Spleen (tissue), 11 donors: ENCODE measurements around the gene STAT3. TPM values are rescaled to one million over a fixed set of nuclear protein-coding genes. Genes with fewer than 3 reads are reported as not detected.

Experiments used
- DNase-seq: peaks from one replicate; pipeline ENCODE4 v3.0.0-alpha.2; 2020
- H3K27ac ChIP-seq, 8 donors: fragments of 200-600 bp; sonication (generic) in 7 of 8; 1 replicate in 4 of 8; 2 replicates in 4 of 8; pipeline versions ENCODE4 v1.5.0 to v1.8.0; 2016 to 2021; ENCODE audit warnings: inconsistent platforms in 4 of 8, mild to moderate bottlenecking in 4 of 8, moderate library complexity in 1 of 8
- H3K27me3 ChIP-seq, 7 donors: fragments of 200-600 bp; sonication (generic) in 6 of 7; replicated peaks in 1 of 7; 1 replicate in 4 of 7; 2 replicates in 3 of 7; pipeline versions ENCODE4 v1.5.0 to v1.8.0; 2016 to 2021; ENCODE audit warnings: inconsistent platforms in 3 of 7, mild to moderate bottlenecking in 1 of 7
- H3K36me3 ChIP-seq, 6 donors: fragments of 200-600 bp; sonication (generic) in 5 of 6; 1 replicate in 4 of 6; 2 replicates in 2 of 6; pipeline versions ENCODE4 v1.5.0 to v1.8.0; 2016 to 2021; ENCODE audit warnings: inconsistent platforms in 2 of 6
- H3K4me1 ChIP-seq, 6 donors: fragments of 200-600 bp; sonication (generic) in 5 of 6; 1 replicate in 3 of 6; 2 replicates in 3 of 6; pipeline versions ENCODE4 v1.5.0 to v1.8.0; 2016 to 2021; ENCODE audit warnings: inconsistent platforms in 3 of 6
- H3K4me3 ChIP-seq, 8 donors: fragments of 200-600 bp; sonication (generic) in 7 of 8; 1 replicate in 4 of 8; 2 replicates in 4 of 8; pipeline versions ENCODE4 v1.5.0 to v1.8.0; 2016 to 2021; ENCODE audit warnings: inconsistent platforms in 4 of 8, mild to moderate bottlenecking in 4 of 8, moderate library complexity in 2 of 8
- H3K9me3 ChIP-seq, 8 donors: fragments of 200-600 bp; sonication (generic) in 7 of 8; 1 replicate in 4 of 8; 2 replicates in 4 of 8; pipeline versions ENCODE4 v1.5.0 to v1.8.0; 2016 to 2021; ENCODE audit warnings: inconsistent platforms in 4 of 8
- CTCF ChIP-seq, 11 experiments: fragments of 200-600 bp in 7 of 11; fragments of 450-650 bp in 4 of 11; sonication (generic) in 4 of 11; IDR thresholded peaks in 8 of 11; conservative IDR thresholded peaks in 3 of 11; 1 replicate in 7 of 11; 2 replicates in 4 of 11; pipeline versions ENCODE4 v1.4.0 to v1.8.0; 2016 to 2021; ENCODE audit warnings: antibody characterized with exemption in 11 of 11, inconsistent platforms in 4 of 11, mild to moderate bottlenecking in 1 of 11
- POLR2A ChIP-seq, 3 donors: fragments of 450-650 bp; IDR thresholded peaks; one replicate each; pipeline ENCODE4 v1.5.1; 2017; ENCODE audit warnings: antibody characterized with exemption in 3 of 3, mild to moderate bottlenecking in 1 of 3
- POLR2AphosphoS5 ChIP-seq, 3 donors: sonication (generic); formaldehyde crosslinking; IDR thresholded peaks; one replicate each; pipeline ENCODE4 v1.5.1; 2017; ENCODE audit warnings: antibody characterized with exemption in 3 of 3
- WGBS, 5 donors: extraction: QIAGEN DNeasy Blood & Tissue Kit in 3 of 5; methylation state at CpG; one replicate each; pipeline versions ENCODE4 v1.1.5 to v1.1.7; 2013 to 2018; 5-methylcytosine and 5-hydroxymethylcytosine counted together
- intact Hi-C: fragments of 100-400 bp; cut with DNase I; formaldehyde crosslinking; loops from one replicate; pipeline ENCODE4 v1.15.0; 2023; ENCODE audit warnings: low total_unique reads
- polyA plus RNA-seq, 3 donors: library from polyadenylated mRNA; stranded (reverse); fragments of 200-250 nt; gene quantifications; one replicate each; pipeline ENCODE4 v1.2.1, GENCODE V29; 2013
- total RNA-seq, 7 donors: library from RNA; depleted of rRNA in 3 of 7; stranded (reverse); fragments of >200 nt in 3 of 7; fragmentation: NEBNext Ultra II Directional in 4 of 7; extraction: Animal tissue kit (Norgen Biotek cat#: 25700) in 4 of 7; gene quantifications; one replicate each; pipeline versions ENCODE4 v1.1.0 to v1.2.1, GENCODE V29; 2016 to 2021
- donor health status: healthy with polysubstance abuse.
- donor health status: DM: no; HTN: no; CAD: no; lungs with moderate emphysema.
- donor health status: DM: no; HTN: no; CAD: no.
- donor health status: Bipolar disorder and iron deficiency.
- donor health status: healthy.
- donor health status: DM: no; HTN: no; CAD: no.
- donor health status: DM: yes; HTN: yes; CAD: no.

Gene STAT3
- total and polyA plus RNA-seq, 10 donors, result 18.3 to 326 (median 241) TPM

DNA sequence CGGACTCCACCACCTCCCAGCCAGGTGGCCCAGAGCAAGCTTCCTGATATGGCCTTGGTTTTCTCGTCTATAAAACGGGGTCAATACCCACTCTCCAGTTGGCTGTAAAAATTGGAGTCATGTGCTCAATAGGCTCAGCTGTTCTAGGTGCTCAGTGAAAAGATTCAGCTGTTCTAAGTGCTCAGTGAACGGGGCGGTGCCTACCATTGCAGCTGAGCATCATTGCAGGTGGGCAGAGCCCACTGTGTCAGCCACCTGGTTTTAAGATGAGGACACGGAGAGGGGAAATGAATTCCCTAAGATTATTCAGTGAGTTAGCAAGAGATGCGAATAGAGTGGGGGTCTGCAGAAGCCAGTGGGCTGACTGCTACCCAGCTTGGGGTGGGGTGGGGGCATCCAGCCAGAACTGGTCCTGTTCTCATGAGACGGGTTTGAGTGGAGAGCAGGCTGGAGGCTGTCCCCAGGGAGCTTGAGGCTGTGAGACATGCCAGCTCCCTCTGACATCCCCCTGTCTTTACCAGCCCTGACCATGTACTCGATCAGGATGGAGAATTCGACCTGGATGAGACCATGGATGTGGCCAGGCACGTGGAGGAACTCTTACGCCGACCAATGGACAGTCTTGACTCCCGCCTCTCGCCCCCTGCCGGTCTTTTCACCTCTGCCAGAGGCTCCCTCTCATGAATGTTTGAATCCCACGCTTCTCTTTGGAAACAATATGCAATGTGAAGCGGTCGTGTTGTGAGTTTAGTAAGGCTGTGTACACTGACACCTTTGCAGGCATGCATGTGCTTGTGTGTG is 78.1 kb downstream of the STAT3 start:
- 81 to 88% (median 84%) methylated on average over 19 of the region's 19 CpGs for WGBS, 5 donors
- intact Hi-C loops, result no loop called here
- DNase-seq, result no peak
- Histone ChIP-seq H3K27me3 (no peaks in the 10 kb centered on the region), H3K4me1 (peaks cover 37 to 52% (median 43%) of the 10 kb centered on the region in 6 donors), H3K36me3 (peaks cover 0 to 99% (median 63%) of the 10 kb centered on the region in 6 donors), H3K4me3 (no peak overlapping the region), H3K9me3 (no peaks in the 10 kb centered on the region), H3K27ac (peak overlapping the region in 3 of 8 donors; percentile 69 to 83 (median 83))
- TF ChIP-seq POLR2AphosphoS5 (IDR thresholded peaks at IDR 0.05) (peak in 2 of 3 donors; percentile 14 to 46), POLR2A (IDR thresholded peaks at IDR 0.05) (no peak), CTCF (IDR thresholded peaks at IDR 0.05 in 8 of 11, conservative IDR thresholded peaks at IDR 0.05 in 3 of 11) (no peak)

DNA sequence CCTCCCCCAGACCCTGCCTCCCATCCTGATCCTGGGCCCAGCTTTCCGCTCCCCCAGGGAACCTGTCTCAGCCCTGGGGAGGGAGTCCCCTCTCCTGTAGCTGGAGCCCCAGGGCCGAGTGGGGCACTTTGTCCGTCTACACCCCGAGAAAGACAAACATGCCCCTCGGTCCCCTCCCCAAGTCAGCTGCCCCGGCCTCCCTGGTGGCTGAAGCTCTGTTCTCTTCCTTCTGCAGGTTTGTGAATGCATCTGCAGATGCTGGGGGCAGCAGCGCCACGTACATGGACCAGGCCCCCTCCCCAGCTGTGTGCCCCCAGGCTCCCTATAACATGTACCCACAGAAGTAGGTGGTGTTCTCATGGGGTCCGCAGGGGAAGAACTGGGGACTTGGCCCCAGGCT is 79.1 kb downstream of the STAT3 start:
- TF ChIP-seq POLR2AphosphoS5 (IDR thresholded peaks at IDR 0.05) (peak in 1 of 3 donors; percentile 44), CTCF (IDR thresholded peaks at IDR 0.05 in 8 of 11, conservative IDR thresholded peaks at IDR 0.05 in 3 of 11) (no peak)
- no peak for DNase-seq
- H3K9me3 ChIP-seq, result no peaks in the 10 kb centered on the region
- WGBS, 5 donors, result 89 to 97% (median 95%) methylated on average over 9 of the region's 9 CpGs
- intact Hi-C loops, result no loop called here
- H3K27me3 ChIP-seq, result no peaks in the 10 kb centered on the region
- H3K27ac ChIP-seq, result peak overlapping the region in 1 of 8 donors; percentile 36
- peaks cover 27 to 42% (median 32%) of the 10 kb centered on the region in 6 donors for H3K4me1 ChIP-seq
- peaks cover 0 to 99% (median 68%) of the 10 kb centered on the region in 6 donors for H3K36me3 ChIP-seq
- no peak overlapping the region for H3K4me3 ChIP-seq

DNA sequence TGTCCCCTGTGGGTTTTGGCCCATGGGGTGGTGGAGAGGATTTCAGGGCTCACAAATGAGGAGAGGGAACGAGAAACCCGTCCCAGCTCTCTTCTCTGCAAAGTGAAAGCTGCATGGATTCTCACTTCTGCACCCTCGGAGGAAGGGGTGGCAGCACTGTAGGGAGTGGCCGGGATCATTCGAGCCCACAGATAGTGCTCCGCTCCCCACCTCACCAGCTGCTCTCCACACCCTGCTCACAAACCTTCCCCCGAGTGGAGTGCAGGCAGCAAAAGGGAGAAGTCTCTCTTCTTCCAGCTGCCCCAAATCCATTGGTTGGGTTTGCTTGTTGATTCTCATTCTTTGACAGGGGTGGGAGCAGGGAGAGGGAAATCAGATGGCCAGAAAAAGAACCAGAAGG is 79.8 kb downstream of the STAT3 start:
- no peak for TF ChIP-seq CTCF (IDR thresholded peaks at IDR 0.05 in 8 of 11, conservative IDR thresholded peaks at IDR 0.05 in 3 of 11)
- no peak for TF ChIP-seq POLR2AphosphoS5 (IDR thresholded peaks at IDR 0.05)
- TF ChIP-seq POLR2A (IDR thresholded peaks at IDR 0.05), result no peak
- no peak for DNase-seq
- H3K27ac ChIP-seq, result peak overlapping the region in 1 of 8 donors; percentile 36

DNA sequence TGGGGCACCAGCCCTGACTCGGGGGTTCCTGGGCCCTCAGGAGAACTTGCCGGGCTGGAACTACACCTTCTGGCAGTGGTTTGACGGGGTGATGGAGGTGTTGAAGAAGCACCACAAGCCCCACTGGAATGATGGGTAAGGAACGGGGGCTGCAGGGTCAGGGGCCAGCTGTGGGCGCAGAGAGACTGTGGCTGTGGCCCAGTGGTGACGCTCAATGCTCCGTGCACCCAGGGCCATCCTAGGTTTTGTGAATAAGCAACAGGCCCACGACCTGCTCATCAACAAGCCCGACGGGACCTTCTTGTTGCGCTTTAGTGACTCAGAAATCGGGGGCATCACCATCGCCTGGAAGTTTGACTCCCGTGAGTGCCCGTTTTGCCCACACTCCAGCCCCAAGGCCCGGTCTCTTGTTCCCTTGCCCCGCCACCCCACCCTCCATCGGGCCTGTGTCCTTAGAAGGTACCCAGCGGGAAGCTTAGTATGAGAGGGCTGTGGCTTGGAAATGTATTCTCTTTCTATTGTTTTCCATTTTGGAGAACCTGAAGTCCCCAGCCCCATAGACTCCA is 80.8 kb downstream of the STAT3 start:
- H3K27ac ChIP-seq, result no peak overlapping the region
- H3K4me1 ChIP-seq, result peaks cover 11 to 25% (median 16%) of the 10 kb centered on the region in 6 donors
- H3K9me3 ChIP-seq, result no peaks in the 10 kb centered on the region
- 87 to 97% (median 93%) methylated on average over 18 to 19 of the region's 19 CpGs for WGBS, 5 donors
- H3K27me3 ChIP-seq, result no peaks in the 10 kb centered on the region
- TF ChIP-seq POLR2A (IDR thresholded peaks at IDR 0.05), result no peak
- peak in 2 of 3 donors; percentile 13 to 54 for TF ChIP-seq POLR2AphosphoS5 (IDR thresholded peaks at IDR 0.05)
- no peak for TF ChIP-seq CTCF (IDR thresholded peaks at IDR 0.05 in 8 of 11, conservative IDR thresholded peaks at IDR 0.05 in 3 of 11)
- no peak overlapping the region for H3K4me3 ChIP-seq
- no peak for DNase-seq
- intact Hi-C loops, result no loop called here
- peaks cover 0 to 99% (median 73%) of the 10 kb centered on the region in 6 donors for H3K36me3 ChIP-seq

More for the DNA sequence above, 79.8 kb downstream of the STAT3 start:
- Histone ChIP-seq H3K4me3 (no peak overlapping the region), H3K9me3 (no peaks in the 10 kb centered on the region), H3K36me3 (peaks cover 0 to 99% (median 68%) of the 10 kb centered on the region in 6 donors), H3K27me3 (no peaks in the 10 kb centered on the region), H3K4me1 (peaks cover 21 to 35% (median 26%) of the 10 kb centered on the region in 6 donors)
- WGBS, 5 donors, result 82 to 92% (median 83%) methylated on average over 6 to 7 of the region's 7 CpGs
- intact Hi-C loops, result no loop called here
